ENCODE results near the gene ZBTB33. TPM values are rescaled to one million over a fixed set of nuclear protein-coding genes. Genes with fewer than 3 reads are reported as not detected.

ZBTB33 gene
- total RNA-seq, 3 donors from 2014 or later, result 12.6 to 49.8 (median 18.4) TPM

GRCh38 chrX:120236687-120237479 lies 13.7 kb upstream of the ZBTB33 start:
- DNase-seq (ENCODE audit: low spot score in 2 of 2), result no peak
- no peak overlapping the region for H3K27ac ChIP-seq
- TF ChIP-seq POLR2AphosphoS5 (IDR thresholded peaks at IDR 0.05) (no peak), CTCF (IDR thresholded peaks at IDR 0.05) (no peak), POLR2A (IDR thresholded peaks at IDR 0.05) (no peak)
- intact Hi-C loops (cut with DNase I; ENCODE audit: low total_unique reads), result no loop called here
- no peak overlapping the region for H3K4me3 ChIP-seq
- no peaks in the 10 kb centered on the region for H3K36me3 ChIP-seq
- no peaks in the 10 kb centered on the region for H3K27me3 ChIP-seq
- H3K4me1 ChIP-seq, result no peaks in the 10 kb centered on the region
- H3K9me3 ChIP-seq, result no peaks in the 10 kb centered on the region

- intact Hi-C loops (cut with DNase I; ENCODE audit: low total_unique reads), result no loop called here
- no peaks in the 10 kb centered on the region for H3K27me3 ChIP-seq
- no peaks in the 10 kb centered on the region for H3K4me1 ChIP-seq
- no peak overlapping the region for H3K27ac ChIP-seq
- no peaks in the 10 kb centered on the region for H3K9me3 ChIP-seq
- no peaks in the 10 kb centered on the region for H3K36me3 ChIP-seq
- DNase-seq (ENCODE audit: low spot score in 2 of 2), result no peak
- TF ChIP-seq POLR2AphosphoS5 (IDR thresholded peaks at IDR 0.05) (no peak), CTCF (IDR thresholded peaks at IDR 0.05) (no peak), POLR2A (IDR thresholded peaks at IDR 0.05) (no peak)
- H3K4me3 ChIP-seq, result no peak overlapping the region
Observed at GRCh38 chrX:120238933-120239332, 11.7 kb upstream of the ZBTB33 start.

GRCh38 chrX:120242813-120243212 lies 7.8 kb upstream of the ZBTB33 start:
- no peaks in the 10 kb centered on the region for H3K4me1 ChIP-seq
- DNase-seq (ENCODE audit: low spot score in 2 of 2), result no peak
- intact Hi-C loops (cut with DNase I; ENCODE audit: low total_unique reads), result no loop called here
- no peaks in the 10 kb centered on the region for H3K9me3 ChIP-seq
- TF ChIP-seq POLR2A (IDR thresholded peaks at IDR 0.05) (no peak), CTCF (IDR thresholded peaks at IDR 0.05) (no peak), POLR2AphosphoS5 (IDR thresholded peaks at IDR 0.05) (no peak)
- H3K4me3 ChIP-seq, result no peak overlapping the region
- no peaks in the 10 kb centered on the region for H3K36me3 ChIP-seq
- H3K27ac ChIP-seq, result no peak overlapping the region
- H3K27me3 ChIP-seq, result peaks cover 0 to 5% of the 10 kb centered on the region in 2 donors

- no peaks in the 10 kb centered on the region for H3K36me3 ChIP-seq
- H3K27me3 ChIP-seq, result peaks cover 0 to 5% of the 10 kb centered on the region in 2 donors
- no peaks in the 10 kb centered on the region for H3K4me1 ChIP-seq
- DNase-seq (ENCODE audit: low spot score in 2 of 2), result no peak
- intact Hi-C loops (cut with DNase I; ENCODE audit: low total_unique reads), result no loop called here
- peak overlapping the region; percentile 60 to 79 (median 62) for H3K4me3 ChIP-seq
- TF ChIP-seq POLR2A (IDR thresholded peaks at IDR 0.05), result no peak
- TF ChIP-seq CTCF (IDR thresholded peaks at IDR 0.05), result no peak
- no peak for TF ChIP-seq POLR2AphosphoS5 (IDR thresholded peaks at IDR 0.05)
- no peaks in the 10 kb centered on the region for H3K9me3 ChIP-seq
- H3K27ac ChIP-seq, result peak overlapping the region; percentile 88 to 96
Observed at GRCh38 chrX:120244395-120244734, 6.2 kb upstream of the ZBTB33 start.

GRCh38 chrX:120244735-120245498 lies 5.7 kb upstream of the ZBTB33 start:
- Histone ChIP-seq H3K4me1 (no peaks in the 10 kb centered on the region), H3K27me3 (peaks cover 0 to 5% of the 10 kb centered on the region in 2 donors), H3K27ac (peak overlapping the region; percentile 88 to 96), H3K9me3 (no peaks in the 10 kb centered on the region), H3K36me3 (no peaks in the 10 kb centered on the region), H3K4me3 (peak overlapping the region; percentile 60 to 79 (median 62))
- peak; percentile 72 to 74 for DNase-seq (ENCODE audit: low spot score in 2 of 2)
- TF ChIP-seq POLR2AphosphoS5 (IDR thresholded peaks at IDR 0.05) (peak; percentile 47 to 67 (median 56)), CTCF (IDR thresholded peaks at IDR 0.05) (peak in 1 of 3 donors; percentile 16), POLR2A (IDR thresholded peaks at IDR 0.05) (no peak)
- intact Hi-C loops (cut with DNase I; ENCODE audit: low total_unique reads), result no loop called here
